ENCODE results near the gene SEMA3B. TPM values are rescaled to one million over a fixed set of nuclear protein-coding genes. Genes with fewer than 3 reads are reported as not detected.

The SEMA3B gene
- total and polyA plus RNA-seq, 4 donors: 39.6 to 95.7 (median 61.7) TPM

- H3K4me1 ChIP-seq (ENCODE audit: control insufficient read depth in 5 of 5, insufficient read depth in 5 of 5, low read length in 5 of 5): peaks cover 10 to 31% (median 17%) of the 10 kb centered on the region in 5 donors
- DNase-seq (no peak), ATAC-seq (ENCODE audit: insufficient read depth, low FRiP score) (no peak)
- H3K9me3 ChIP-seq (ENCODE audit: control insufficient read depth in 4 of 4, insufficient read depth in 3 of 4, low read length in 3 of 4): no peaks in the 10 kb centered on the region
- no peaks in the 10 kb centered on the region for H3K27me3 ChIP-seq (ENCODE audit: control insufficient read depth in 3 of 3, insufficient read depth in 3 of 3, low read length in 2 of 3)
- H3K36me3 ChIP-seq (ENCODE audit: control insufficient read depth in 4 of 4, insufficient read depth in 4 of 4, low read length in 4 of 4): peaks cover 0 to 4% (median 0%) of the 10 kb centered on the region in 4 donors
- no peak overlapping the region for H3K9ac ChIP-seq (ENCODE audit: insufficient read depth in 1 of 2, low read length in 2 of 2)
- 81 to 84% methylated on average over 6 of the region's 6 CpGs for WGBS, 2 donors
- no peak overlapping the region for H3K4me3 ChIP-seq
- peak overlapping the region; percentile 85 to 95 for H3K27ac ChIP-seq (ENCODE audit: low read depth in 1 of 2, low read length in 1 of 2)
- TF ChIP-seq CTCF (IDR thresholded peaks at IDR 0.05; ENCODE audit: control extremely low read depth, extremely low read depth): no peak
These were observed 31.8 kb downstream of the SEMA3B start for GRCh38 chr3:50300681-50301254.

- TF ChIP-seq CTCF (IDR thresholded peaks at IDR 0.05; ENCODE audit: control extremely low read depth, extremely low read depth): no peak
- Histone ChIP-seq H3K36me3 (ENCODE audit: control insufficient read depth in 4 of 4, insufficient read depth in 4 of 4, low read length in 4 of 4) (no peaks in the 10 kb centered on the region), H3K9ac (ENCODE audit: insufficient read depth in 1 of 2, low read length in 2 of 2) (no peak overlapping the region), H3K4me1 (ENCODE audit: control insufficient read depth in 5 of 5, insufficient read depth in 5 of 5, low read length in 5 of 5) (peaks cover 10 to 31% (median 17%) of the 10 kb centered on the region in 5 donors), H3K27me3 (ENCODE audit: control insufficient read depth in 3 of 3, insufficient read depth in 3 of 3, low read length in 2 of 3) (no peaks in the 10 kb centered on the region), H3K9me3 (ENCODE audit: control insufficient read depth in 4 of 4, insufficient read depth in 3 of 4, low read length in 3 of 4) (no peaks in the 10 kb centered on the region), H3K4me3 (peak overlapping the region; percentile 11), H3K27ac (ENCODE audit: low read depth in 1 of 2, low read length in 1 of 2) (peak overlapping the region; percentile 83 to 84)
- DNase-seq (no peak), ATAC-seq (ENCODE audit: insufficient read depth, low FRiP score) (no peak)
- WGBS, 2 donors: 84 to 89% methylated on average over 32 of the region's 32 CpGs
These were observed 33.4 kb downstream of the SEMA3B start for GRCh38 chr3:50302095-50303012.

GRCh38 chr3:50303013-50303815 is 34.3 kb downstream of the SEMA3B start, which contains the start of gene HYAL1:
Gene HYAL1 (minus strand): TSS chr3:50303574. CDS start chr3:50302956, 618 bp downstream.
- ATAC-seq (ENCODE audit: insufficient read depth, low FRiP score): peak; percentile 17

More at GRCh38 chr3:50303013-50303815, 34.3 kb downstream of the SEMA3B start, which contains the start of gene HYAL1:
- 43 to 69% methylated on average over 14 of the region's 14 CpGs for WGBS, 2 donors
- Histone ChIP-seq H3K9me3 (ENCODE audit: control insufficient read depth in 4 of 4, insufficient read depth in 3 of 4, low read length in 3 of 4) (no peaks in the 10 kb centered on the region), H3K27ac (ENCODE audit: low read depth in 1 of 2, low read length in 1 of 2) (peak within 1 kb of the TSS; percentile 83 to 84), H3K36me3 (ENCODE audit: control insufficient read depth in 4 of 4, insufficient read depth in 4 of 4, low read length in 4 of 4) (no peaks in the 10 kb centered on the region), H3K9ac (ENCODE audit: insufficient read depth in 1 of 2, low read length in 2 of 2) (no peak within 1 kb of the TSS), H3K27me3 (ENCODE audit: control insufficient read depth in 3 of 3, insufficient read depth in 3 of 3, low read length in 2 of 3) (no peaks in the 10 kb centered on the region), H3K4me3 (peak within 1 kb of the TSS; percentile 18), H3K4me1 (ENCODE audit: control insufficient read depth in 5 of 5, insufficient read depth in 5 of 5, low read length in 5 of 5) (peaks cover 10 to 28% (median 17%) of the 10 kb centered on the region in 5 donors)
- TF ChIP-seq CTCF (IDR thresholded peaks at IDR 0.05; ENCODE audit: control extremely low read depth, extremely low read depth): no peak
- peak; percentile 30 to 56 (median 48) for DNase-seq
